Measurements from ENCODE around the gene ATF5. TPM values are rescaled to one million over a fixed set of nuclear protein-coding genes. Genes with fewer than 3 reads are reported as not detected.
A peak's percentile ranks its signal among the peaks of the same experiment; 100 is the strongest.
"Not testable (repeated sequence)": the region's sequence is repeated elsewhere in the genome, so short reads cannot be mapped to it uniquely, and the experiment has no call there.

The ATF5 gene
- total and polyA plus RNA-seq, 2 donors from 2014 or later = 22.7 to 36.4 TPM

- H3K27ac ChIP-seq (ENCODE audit: low read depth in 2 of 2, low read length in 2 of 2) = no peak overlapping the region
- no peak for TF ChIP-seq CTCF (IDR thresholded peaks at IDR 0.05; ENCODE audit: borderline replicate concordance, extremely low read depth, insufficient read depth)
- FAIRE-seq = no peak
These were observed 28.4 kb downstream of the ATF5 start for GRCh38 chr19:49957262-49957915.

GRCh38 chr19:49958144-49958543 lies 29.1 kb downstream of the ATF5 start:
- H3K27me3 ChIP-seq (ENCODE audit: control insufficient read depth, insufficient read depth, low read length); H3K27ac ChIP-seq (ENCODE audit: low read depth in 2 of 2, low read length in 2 of 2); H3K9me3 ChIP-seq (ENCODE audit: control insufficient read depth in 2 of 3, insufficient read depth in 1 of 3, low read length in 3 of 3); H3K36me3 ChIP-seq (ENCODE audit: control insufficient read depth in 2 of 3, insufficient read depth in 3 of 3, low read length in 3 of 3); FAIRE-seq; H3K9ac ChIP-seq (ENCODE audit: low read length in 3 of 3); H3K4me1 ChIP-seq (ENCODE audit: control insufficient read depth in 2 of 3, insufficient read depth in 2 of 3, low read depth in 1 of 3, low read length in 3 of 3); intact Hi-C loops (cut with DNase I): not testable (repeated sequence)
- H3K4me3 ChIP-seq (ENCODE audit: low read length in 3 of 3) = peak overlapping the region in 1 of 3 donors; percentile 44
- DNase-seq = peak in 1 of 5 donors; percentile 44

More at GRCh38 chr19:49957262-49957915, 28.4 kb downstream of the ATF5 start:
- Histone ChIP-seq H3K9me3 (ENCODE audit: control insufficient read depth in 2 of 3, insufficient read depth in 1 of 3, low read length in 3 of 3) (no peaks in the 10 kb centered on the region), H3K36me3 (ENCODE audit: control insufficient read depth in 2 of 3, insufficient read depth in 3 of 3, low read length in 3 of 3) (no peaks in the 10 kb centered on the region), H3K4me1 (ENCODE audit: control insufficient read depth in 2 of 3, insufficient read depth in 2 of 3, low read depth in 1 of 3, low read length in 3 of 3) (no peaks in the 10 kb centered on the region), H3K9ac (ENCODE audit: low read length in 3 of 3) (no peak overlapping the region), H3K27me3 (ENCODE audit: control insufficient read depth, insufficient read depth, low read length) (no peaks in the 10 kb centered on the region), H3K4me3 (ENCODE audit: low read length in 3 of 3) (no peak overlapping the region)
- peak in 2 of 5 donors; percentile 15 to 16 for DNase-seq
- intact Hi-C loops (cut with DNase I) = no loop called here

- intact Hi-C loops (cut with DNase I) = not testable (repeated sequence)
These were observed 29.6 kb downstream of the ATF5 start for GRCh38 chr19:49958596-49958995.

GRCh38 chr19:49959892-49960291 lies 30.9 kb downstream of the ATF5 start:
- not testable (repeated sequence) for H3K27me3 ChIP-seq (ENCODE audit: control insufficient read depth, insufficient read depth, low read length); FAIRE-seq

More at GRCh38 chr19:49958596-49958995, 29.6 kb downstream of the ATF5 start:
- H3K4me3 ChIP-seq (ENCODE audit: low read length in 3 of 3); H3K27me3 ChIP-seq (ENCODE audit: control insufficient read depth, insufficient read depth, low read length); H3K4me1 ChIP-seq (ENCODE audit: control insufficient read depth in 2 of 3, insufficient read depth in 2 of 3, low read depth in 1 of 3, low read length in 3 of 3); H3K9ac ChIP-seq (ENCODE audit: low read length in 3 of 3); H3K27ac ChIP-seq (ENCODE audit: low read depth in 2 of 2, low read length in 2 of 2); H3K9me3 ChIP-seq (ENCODE audit: control insufficient read depth in 2 of 3, insufficient read depth in 1 of 3, low read length in 3 of 3); H3K36me3 ChIP-seq (ENCODE audit: control insufficient read depth in 2 of 3, insufficient read depth in 3 of 3, low read length in 3 of 3); FAIRE-seq: not testable (repeated sequence)
- DNase-seq = peak in 1 of 5 donors; percentile 55

GRCh38 chr19:49960980-49961379 lies 32.0 kb downstream of the ATF5 start, which contains the start of gene SIGLEC11:
Gene SIGLEC11, minus strand, starts transcription at chr19:49961172. Its CDS starts 91 bp downstream, at chr19:49961081.
- intact Hi-C loops (cut with DNase I); H3K9ac ChIP-seq (ENCODE audit: low read length in 3 of 3); DNase-seq; H3K36me3 ChIP-seq (ENCODE audit: control insufficient read depth in 2 of 3, insufficient read depth in 3 of 3, low read length in 3 of 3); H3K9me3 ChIP-seq (ENCODE audit: control insufficient read depth in 2 of 3, insufficient read depth in 1 of 3, low read length in 3 of 3); H3K4me3 ChIP-seq (ENCODE audit: low read length in 3 of 3); H3K27me3 ChIP-seq (ENCODE audit: control insufficient read depth, insufficient read depth, low read length); H3K4me1 ChIP-seq (ENCODE audit: control insufficient read depth in 2 of 3, insufficient read depth in 2 of 3, low read depth in 1 of 3, low read length in 3 of 3); H3K27ac ChIP-seq (ENCODE audit: low read depth in 2 of 2, low read length in 2 of 2); FAIRE-seq: not testable (repeated sequence)

More at GRCh38 chr19:49959892-49960291, 30.9 kb downstream of the ATF5 start:
- H3K9ac ChIP-seq (ENCODE audit: low read length in 3 of 3); H3K27ac ChIP-seq (ENCODE audit: low read depth in 2 of 2, low read length in 2 of 2); H3K4me1 ChIP-seq (ENCODE audit: control insufficient read depth in 2 of 3, insufficient read depth in 2 of 3, low read depth in 1 of 3, low read length in 3 of 3); H3K36me3 ChIP-seq (ENCODE audit: control insufficient read depth in 2 of 3, insufficient read depth in 3 of 3, low read length in 3 of 3); H3K4me3 ChIP-seq (ENCODE audit: low read length in 3 of 3); intact Hi-C loops (cut with DNase I); H3K9me3 ChIP-seq (ENCODE audit: control insufficient read depth in 2 of 3, insufficient read depth in 1 of 3, low read length in 3 of 3): not testable (repeated sequence)
- peak in 1 of 5 donors; percentile 11 for DNase-seq
